ENCODE results near the gene NARS2. TPM values are rescaled to one million over a fixed set of nuclear protein-coding genes. Genes with fewer than 3 reads are reported as not detected.
A peak's percentile ranks its signal among the peaks of the same experiment; 100 is the strongest.

NARS2 gene
- 27.6 TPM for polyA plus RNA-seq (2012; ENCODE audit: insufficient read depth, insufficient read length, low read depth)

- TF ChIP-seq CTCF (IDR thresholded peaks at IDR 0.05; ENCODE audit: low read depth, low read length): no peak
- Histone ChIP-seq H3K36me3 (peaks cover 14% of the 10 kb centered on the region), H3K9me3 (no peaks in the 10 kb centered on the region), H3K4me3 (ENCODE audit: low read depth, low read length) (peak within 1 kb of the TSS; percentile 80), H3K27me3 (no peaks in the 10 kb centered on the region), H3K4me1 (no peaks in the 10 kb centered on the region)
- peak; percentile 99 for DNase-seq
Measured at GRCh38 chr11:78574386-78575381, at the start of gene NARS2. TSS of gene NARS2 (minus strand) at chr11:78574864. CDS start at chr11:78574488, 376 bp downstream.

- DNase-seq: no peak
- Histone ChIP-seq H3K4me1 (no peaks in the 10 kb centered on the region), H3K9me3 (no peaks in the 10 kb centered on the region; the same call in 1 of the 2 replicates), H3K4me3 (ENCODE audit: low read depth, low read length) (no peak overlapping the region), H3K27me3 (no peaks in the 10 kb centered on the region), H3K36me3 (no peaks in the 10 kb centered on the region)
- no peak for TF ChIP-seq CTCF (IDR thresholded peaks at IDR 0.05; ENCODE audit: low read depth, low read length)
Measured at GRCh38 chr11:78622666-78623065, 48.0 kb upstream of the NARS2 start.

GRCh38 chr11:78620159-78620558, 45.5 kb upstream of the NARS2 start:
- no peak for TF ChIP-seq CTCF (IDR thresholded peaks at IDR 0.05; ENCODE audit: low read depth, low read length)
- DNase-seq: no peak
- no peak overlapping the region for H3K4me3 ChIP-seq (ENCODE audit: low read depth, low read length)
- no peaks in the 10 kb centered on the region for H3K4me1 ChIP-seq
- no peaks in the 10 kb centered on the region for H3K36me3 ChIP-seq
- H3K27me3 ChIP-seq: no peaks in the 10 kb centered on the region
- no peaks in the 10 kb centered on the region; the same call in 1 of the 2 replicates for H3K9me3 ChIP-seq

- H3K4me1 ChIP-seq: no peaks in the 10 kb centered on the region
- 0 out of 2 replicates have a peak, but pooled peaks have one; percentile 11 for TF ChIP-seq CTCF (IDR thresholded peaks at IDR 0.05; ENCODE audit: low read depth, low read length)
- H3K36me3 ChIP-seq: no peaks in the 10 kb centered on the region
- no peaks in the 10 kb centered on the region; the same call in 1 of the 2 replicates for H3K9me3 ChIP-seq
- DNase-seq: no peak
- no peak overlapping the region for H3K4me3 ChIP-seq (ENCODE audit: low read depth, low read length)
- H3K27me3 ChIP-seq: peaks cover 4% of the 10 kb centered on the region; the same call in 1 of the 2 replicates
Measured at GRCh38 chr11:78615724-78616123, 41.1 kb upstream of the NARS2 start.

GRCh38 chr11:78613378-78613813, 38.7 kb upstream of the NARS2 start:
- H3K27me3 ChIP-seq: peaks cover 4% of the 10 kb centered on the region; the same call in 1 of the 2 replicates
- H3K4me3 ChIP-seq (ENCODE audit: low read depth, low read length): no peak overlapping the region
- H3K36me3 ChIP-seq: no peaks in the 10 kb centered on the region
- no peak for DNase-seq
- TF ChIP-seq CTCF (IDR thresholded peaks at IDR 0.05; ENCODE audit: low read depth, low read length): no peak
- no peaks in the 10 kb centered on the region; the same call in 1 of the 2 replicates for H3K9me3 ChIP-seq
- no peaks in the 10 kb centered on the region for H3K4me1 ChIP-seq

Data from BE2C (cell line).